ENCODE data around the gene APCDD1. TPM values are rescaled to one million over a fixed set of nuclear protein-coding genes. Genes with fewer than 3 reads are reported as not detected.

The APCDD1 gene
- total RNA-seq, 1 experiment from 2014 or later, result not detected

DNA sequence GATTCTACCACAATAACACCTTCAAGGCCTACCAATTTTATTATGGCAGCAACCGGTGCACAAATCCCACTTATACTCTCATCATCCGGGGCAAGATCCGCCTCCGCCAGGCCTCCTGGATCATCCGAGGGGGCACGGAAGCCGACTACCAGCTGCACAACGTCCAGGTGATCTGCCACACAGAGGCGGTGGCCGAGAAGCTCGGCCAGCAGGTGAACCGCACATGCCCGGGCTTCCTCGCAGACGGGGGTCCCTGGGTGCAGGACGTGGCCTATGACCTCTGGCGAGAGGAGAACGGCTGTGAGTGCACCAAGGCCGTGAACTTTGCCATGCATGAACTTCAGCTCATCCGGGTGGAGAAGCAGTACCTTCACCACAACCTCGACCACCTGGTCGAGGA, 17.1 kb downstream of the APCDD1 start:
- intact Hi-C loops (cut with micrococcal nuclease), result no loop called here
- H3K9me3 ChIP-seq (ENCODE audit: control insufficient read depth in 1 of 2, insufficient read depth in 1 of 2, low read depth in 1 of 2, low read length in 2 of 2), result no peaks in the 10 kb centered on the region
- H3K4me3 ChIP-seq (replicated peaks in 1 of 2; ENCODE audit: low read depth in 1 of 2, low read length in 2 of 2), result no peak overlapping the region
- ATAC-seq (no peak), DNase-seq (ENCODE audit: low read depth, low spot score) (no peak)
- H4K20me1 ChIP-seq (ENCODE audit: insufficient read depth), result no peaks in the 10 kb centered on the region
- no peaks in the 10 kb centered on the region for H3K36me3 ChIP-seq (ENCODE audit: control insufficient read depth in 1 of 2, insufficient read depth in 2 of 2, low read length in 2 of 2)
- no peak overlapping the region for H3K4me2 ChIP-seq (ENCODE audit: low read length)
- H3K79me2 ChIP-seq (ENCODE audit: insufficient read depth, low read length), result no peaks in the 10 kb centered on the region
- no peak overlapping the region for H3K9ac ChIP-seq (ENCODE audit: low read length)
- ChIA-PET POLR2A (no interaction called here), RAD21 (ENCODE audit: low non-redundant PET in 1 of 2, low total read pairs in 2 of 2, uncharacterized antibody in 2 of 2, unreplicated experiment in 2 of 2) (no interaction called here), CTCF (no interaction called here)
- no TSS peak for BruUV-seq (replicated peaks)
- H3K9me2 ChIP-seq (ENCODE audit: insufficient read depth), result no peaks in the 10 kb centered on the region
- no peaks in the 10 kb centered on the region for H3K4me1 ChIP-seq (ENCODE audit: control insufficient read depth in 1 of 2, insufficient read depth in 2 of 2, low read length in 2 of 2)
- no peak overlapping the region for H3K27ac ChIP-seq (ENCODE audit: low read depth, low read length)
- no peak for TF ChIP-seq ZNF274 (IDR thresholded peaks at IDR 0.05; ENCODE audit: low read depth, low read length)
- TF ChIP-seq SP1 (IDR thresholded peaks at IDR 0.05; ENCODE audit: low read depth), result no peak
- TF ChIP-seq CBX3 (IDR thresholded peaks at IDR 0.05; ENCODE audit: low read depth), result no peak
- TF ChIP-seq, protein P1, sequence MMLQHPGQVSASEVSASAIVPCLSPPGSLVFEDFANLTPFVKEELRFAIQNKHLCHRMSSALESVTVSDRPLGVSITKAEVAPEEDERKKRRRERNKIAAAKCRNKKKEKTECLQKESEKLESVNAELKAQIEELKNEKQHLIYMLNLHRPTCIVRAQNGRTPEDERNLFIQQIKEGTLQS (IDR thresholded peaks at IDR 0.05), result no peak
- TF ChIP-seq CEBPB (IDR thresholded peaks at IDR 0.05; ENCODE audit: low read depth), result no peak
- TF ChIP-seq, protein P2, sequence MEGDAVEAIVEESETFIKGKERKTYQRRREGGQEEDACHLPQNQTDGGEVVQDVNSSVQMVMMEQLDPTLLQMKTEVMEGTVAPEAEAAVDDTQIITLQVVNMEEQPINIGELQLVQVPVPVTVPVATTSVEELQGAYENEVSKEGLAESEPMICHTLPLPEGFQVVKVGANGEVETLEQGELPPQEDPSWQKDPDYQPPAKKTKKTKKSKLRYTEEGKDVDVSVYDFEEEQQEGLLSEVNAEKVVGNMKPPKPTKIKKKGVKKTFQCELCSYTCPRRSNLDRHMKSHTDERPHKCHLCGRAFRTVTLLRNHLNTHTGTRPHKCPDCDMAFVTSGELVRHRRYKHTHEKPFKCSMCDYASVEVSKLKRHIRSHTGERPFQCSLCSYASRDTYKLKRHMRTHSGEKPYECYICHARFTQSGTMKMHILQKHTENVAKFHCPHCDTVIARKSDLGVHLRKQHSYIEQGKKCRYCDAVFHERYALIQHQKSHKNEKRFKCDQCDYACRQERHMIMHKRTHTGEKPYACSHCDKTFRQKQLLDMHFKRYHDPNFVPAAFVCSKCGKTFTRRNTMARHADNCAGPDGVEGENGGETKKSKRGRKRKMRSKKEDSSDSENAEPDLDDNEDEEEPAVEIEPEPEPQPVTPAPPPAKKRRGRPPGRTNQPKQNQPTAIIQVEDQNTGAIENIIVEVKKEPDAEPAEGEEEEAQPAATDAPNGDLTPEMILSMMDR (IDR thresholded peaks at IDR 0.05 in 2 of 3, conservative IDR thresholded peaks at IDR 0.05 in 1 of 3; ENCODE audit: borderline replicate concordance in 1 of 3, insufficient read depth in 1 of 3, low read depth in 2 of 3, low read length in 2 of 3), result no peak
- TF ChIP-seq ELF1 (IDR thresholded peaks at IDR 0.05; ENCODE audit: borderline replicate concordance, low read depth), result no peak
- TF ChIP-seq EGR1 (IDR thresholded peaks at IDR 0.05; ENCODE audit: low read depth), result no peak
- TF ChIP-seq JUND (IDR thresholded peaks at IDR 0.05), result no peak
- TF ChIP-seq, protein P3, sequence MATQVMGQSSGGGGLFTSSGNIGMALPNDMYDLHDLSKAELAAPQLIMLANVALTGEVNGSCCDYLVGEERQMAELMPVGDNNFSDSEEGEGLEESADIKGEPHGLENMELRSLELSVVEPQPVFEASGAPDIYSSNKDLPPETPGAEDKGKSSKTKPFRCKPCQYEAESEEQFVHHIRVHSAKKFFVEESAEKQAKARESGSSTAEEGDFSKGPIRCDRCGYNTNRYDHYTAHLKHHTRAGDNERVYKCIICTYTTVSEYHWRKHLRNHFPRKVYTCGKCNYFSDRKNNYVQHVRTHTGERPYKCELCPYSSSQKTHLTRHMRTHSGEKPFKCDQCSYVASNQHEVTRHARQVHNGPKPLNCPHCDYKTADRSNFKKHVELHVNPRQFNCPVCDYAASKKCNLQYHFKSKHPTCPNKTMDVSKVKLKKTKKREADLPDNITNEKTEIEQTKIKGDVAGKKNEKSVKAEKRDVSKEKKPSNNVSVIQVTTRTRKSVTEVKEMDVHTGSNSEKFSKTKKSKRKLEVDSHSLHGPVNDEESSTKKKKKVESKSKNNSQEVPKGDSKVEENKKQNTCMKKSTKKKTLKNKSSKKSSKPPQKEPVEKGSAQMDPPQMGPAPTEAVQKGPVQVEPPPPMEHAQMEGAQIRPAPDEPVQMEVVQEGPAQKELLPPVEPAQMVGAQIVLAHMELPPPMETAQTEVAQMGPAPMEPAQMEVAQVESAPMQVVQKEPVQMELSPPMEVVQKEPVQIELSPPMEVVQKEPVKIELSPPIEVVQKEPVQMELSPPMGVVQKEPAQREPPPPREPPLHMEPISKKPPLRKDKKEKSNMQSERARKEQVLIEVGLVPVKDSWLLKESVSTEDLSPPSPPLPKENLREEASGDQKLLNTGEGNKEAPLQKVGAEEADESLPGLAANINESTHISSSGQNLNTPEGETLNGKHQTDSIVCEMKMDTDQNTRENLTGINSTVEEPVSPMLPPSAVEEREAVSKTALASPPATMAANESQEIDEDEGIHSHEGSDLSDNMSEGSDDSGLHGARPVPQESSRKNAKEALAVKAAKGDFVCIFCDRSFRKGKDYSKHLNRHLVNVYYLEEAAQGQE (IDR thresholded peaks at IDR 0.05; ENCODE audit: low read depth), result no peak
- no peak for TF ChIP-seq POLR2A (IDR thresholded peaks at IDR 0.05; ENCODE audit: borderline replicate concordance, extremely low read depth, insufficient read depth, insufficient read length)
- TF ChIP-seq ZFX (IDR thresholded peaks at IDR 0.05), result no peak
- no peak for TF ChIP-seq FOSL1 (IDR thresholded peaks at IDR 0.05; ENCODE audit: low read depth)
- TF ChIP-seq RAD21 (IDR thresholded peaks at IDR 0.05; ENCODE audit: low read depth), result no peak
- no peak for TF ChIP-seq TCF7L2 (IDR thresholded peaks at IDR 0.05; ENCODE audit: borderline replicate concordance, extremely low read depth, insufficient read depth, insufficient read length)
- no peak for TF ChIP-seq SRF (IDR thresholded peaks at IDR 0.05; ENCODE audit: low read depth)
- TF ChIP-seq POLR2AphosphoS5 (IDR thresholded peaks at IDR 0.05; ENCODE audit: low read depth, low read length), result no peak
- peaks cover 35% of the 10 kb centered on the region for H3K27me3 ChIP-seq (ENCODE audit: insufficient read depth, low read length)
- H2AFZ ChIP-seq (ENCODE audit: low read depth, low read length, poor library complexity, severe bottlenecking), result no peak overlapping the region
